MCF 10A (cell line): ENCODE data around the gene CPZ. TPM values are rescaled to one million over a fixed set of nuclear protein-coding genes. Genes with fewer than 3 reads are reported as not detected.
A peak's percentile ranks its signal among the peaks of the same experiment; 100 is the strongest.

Experiments used
- BruUV-seq: library from RNA; stranded (reverse); fragments of 400-500 nt; replicated peaks from 2 replicates; lab custom pipeline; 2021; lab: Mats Ljungman, UMichigan
- CTCF ChIA-PET: fragments of 300-600 bp; sonication (Branson Sonifier 250); formaldehyde crosslinking; extraction: SDS; loops from one replicate; lab custom pipeline; 2021; ENCODE audit warnings: antibody characterized with exemption, inconsistent platforms; lab: Yijun Ruan, JAX
- POLR2A ChIA-PET: fragments of 300-600, 350-650 bp; sonication (Branson Sonifier 250); formaldehyde crosslinking; extraction: SDS; loops from one replicate; lab custom pipeline; 2020; ENCODE audit warnings: antibody characterized with exemption, inconsistent platforms; lab: Yijun Ruan, JAX
- DNase-seq: peaks from one replicate; pipeline ENCODE4 v3.0.0-alpha.2; 2018; ENCODE audit not compliant: unreplicated experiment
- H3K27ac Mint-ChIP-seq: one replicate; pipeline ENCODE4 v1.8.0; 2022; ENCODE audit warnings: mild to moderate bottlenecking, low read depth, mixed read lengths; ENCODE audit not compliant: unreplicated experiment
- H3K27me3 Mint-ChIP-seq: one replicate; pipeline ENCODE4 v1.8.0; 2022; ENCODE audit warnings: mixed read lengths; ENCODE audit not compliant: insufficient read depth, unreplicated experiment
- H3K36me3 Mint-ChIP-seq: one replicate; pipeline ENCODE4 v1.8.0; 2022; ENCODE audit warnings: mild to moderate bottlenecking, moderate library complexity, mixed read lengths; ENCODE audit not compliant: insufficient read depth, unreplicated experiment
- H3K4me1 Mint-ChIP-seq: one replicate; pipeline ENCODE4 v1.8.0; 2022; ENCODE audit warnings: mixed read lengths; ENCODE audit not compliant: insufficient read depth, unreplicated experiment
- H3K4me3 Mint-ChIP-seq: one replicate; pipeline ENCODE4 v1.8.0; 2022; ENCODE audit warnings: mild to moderate bottlenecking, moderate library complexity, mixed read lengths; ENCODE audit not compliant: unreplicated experiment
- H3K9me3 Mint-ChIP-seq: one replicate; pipeline ENCODE4 v1.8.0; 2022; ENCODE audit warnings: mixed read lengths; ENCODE audit not compliant: unreplicated experiment
- intact Hi-C: fragments of 100-400 bp; cut with micrococcal nuclease; formaldehyde crosslinking; loops from 2 replicates; pipeline ENCODE4 v1.14.1; 2022
- total RNA-seq: library from RNA; stranded (reverse); gene quantifications from 2 replicates; pipeline ENCODE4 v1.2.3, GENCODE V29; 2022
- TF ChIP-seq, protein P1 (sequence below): fragments of 200-600 bp; IDR thresholded peaks from one replicate; pipeline ENCODE4 v1.8.0; 2022; ENCODE audit warnings: antibody characterized with exemption, mild to moderate bottlenecking; ENCODE audit not compliant: unreplicated experiment

The CPZ gene
- total RNA-seq, 1 experiment from 2014 or later, result not detected

DNA sequence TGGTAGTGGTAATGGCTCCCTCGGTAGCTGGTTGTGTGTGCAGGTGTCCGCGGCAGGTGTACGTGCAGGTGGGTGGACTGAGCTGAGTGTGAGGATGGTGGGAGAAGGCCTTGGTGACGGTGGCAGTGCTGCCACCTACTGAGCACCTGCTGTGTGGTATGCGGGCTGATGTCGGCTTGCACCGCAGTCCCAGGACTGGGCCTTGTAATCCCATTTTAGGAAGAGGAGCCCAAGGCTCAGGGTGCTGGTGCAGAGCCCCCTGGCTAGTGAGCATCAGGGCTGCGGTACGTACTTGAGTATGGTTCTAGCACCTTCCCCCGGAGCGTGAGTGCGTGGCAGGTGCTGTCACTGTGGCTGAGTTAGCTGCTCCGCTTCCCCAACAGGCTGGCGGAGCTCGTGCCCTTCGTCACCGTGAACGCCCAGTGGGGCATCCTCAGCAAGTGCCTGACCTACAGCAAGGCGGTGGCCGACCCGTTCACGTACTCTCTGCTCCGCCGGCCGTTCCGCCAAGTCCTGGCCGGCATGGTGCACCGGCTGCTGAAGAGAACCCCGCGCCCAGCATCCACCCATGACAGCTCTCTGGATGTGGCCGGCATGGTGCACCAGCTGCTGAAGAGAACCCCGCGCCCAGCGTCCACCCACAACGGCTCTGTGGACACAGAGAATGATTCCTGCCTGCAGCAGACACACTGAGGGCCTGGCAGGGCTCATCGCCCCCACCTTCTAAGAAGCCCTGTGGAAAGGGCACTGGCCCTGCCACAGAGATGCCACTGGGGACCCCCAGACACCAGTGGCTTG is 5.7 kb upstream of the CPZ start:
- ChIA-PET POLR2A (no interaction called here), CTCF (interaction anchor here (0.6 to 1.4 kb wide), 5 partner anchors 19 to 179 kb away, joined by 3 to 4 read pairs (median 3); no protein-coding TSS in a partner anchor)
- Mint-ChIP-seq H3K27me3 (peaks cover 55% of the 10 kb centered on the region), H3K27ac (no peak overlapping the region), H3K36me3 (no peaks in the 10 kb centered on the region), H3K4me1 (no peaks in the 10 kb centered on the region), H3K9me3 (no peaks in the 10 kb centered on the region), H3K4me3 (no peak overlapping the region)
- TF ChIP-seq, protein P1, sequence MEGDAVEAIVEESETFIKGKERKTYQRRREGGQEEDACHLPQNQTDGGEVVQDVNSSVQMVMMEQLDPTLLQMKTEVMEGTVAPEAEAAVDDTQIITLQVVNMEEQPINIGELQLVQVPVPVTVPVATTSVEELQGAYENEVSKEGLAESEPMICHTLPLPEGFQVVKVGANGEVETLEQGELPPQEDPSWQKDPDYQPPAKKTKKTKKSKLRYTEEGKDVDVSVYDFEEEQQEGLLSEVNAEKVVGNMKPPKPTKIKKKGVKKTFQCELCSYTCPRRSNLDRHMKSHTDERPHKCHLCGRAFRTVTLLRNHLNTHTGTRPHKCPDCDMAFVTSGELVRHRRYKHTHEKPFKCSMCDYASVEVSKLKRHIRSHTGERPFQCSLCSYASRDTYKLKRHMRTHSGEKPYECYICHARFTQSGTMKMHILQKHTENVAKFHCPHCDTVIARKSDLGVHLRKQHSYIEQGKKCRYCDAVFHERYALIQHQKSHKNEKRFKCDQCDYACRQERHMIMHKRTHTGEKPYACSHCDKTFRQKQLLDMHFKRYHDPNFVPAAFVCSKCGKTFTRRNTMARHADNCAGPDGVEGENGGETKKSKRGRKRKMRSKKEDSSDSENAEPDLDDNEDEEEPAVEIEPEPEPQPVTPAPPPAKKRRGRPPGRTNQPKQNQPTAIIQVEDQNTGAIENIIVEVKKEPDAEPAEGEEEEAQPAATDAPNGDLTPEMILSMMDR, result peak; percentile 26
- BruUV-seq, result no TSS peak
- DNase-seq, result no peak
- intact Hi-C loops, result loop anchor here (5.0 kb wide), 1 partner anchor 50 kb away; no protein-coding TSS in a partner anchor

DNA sequence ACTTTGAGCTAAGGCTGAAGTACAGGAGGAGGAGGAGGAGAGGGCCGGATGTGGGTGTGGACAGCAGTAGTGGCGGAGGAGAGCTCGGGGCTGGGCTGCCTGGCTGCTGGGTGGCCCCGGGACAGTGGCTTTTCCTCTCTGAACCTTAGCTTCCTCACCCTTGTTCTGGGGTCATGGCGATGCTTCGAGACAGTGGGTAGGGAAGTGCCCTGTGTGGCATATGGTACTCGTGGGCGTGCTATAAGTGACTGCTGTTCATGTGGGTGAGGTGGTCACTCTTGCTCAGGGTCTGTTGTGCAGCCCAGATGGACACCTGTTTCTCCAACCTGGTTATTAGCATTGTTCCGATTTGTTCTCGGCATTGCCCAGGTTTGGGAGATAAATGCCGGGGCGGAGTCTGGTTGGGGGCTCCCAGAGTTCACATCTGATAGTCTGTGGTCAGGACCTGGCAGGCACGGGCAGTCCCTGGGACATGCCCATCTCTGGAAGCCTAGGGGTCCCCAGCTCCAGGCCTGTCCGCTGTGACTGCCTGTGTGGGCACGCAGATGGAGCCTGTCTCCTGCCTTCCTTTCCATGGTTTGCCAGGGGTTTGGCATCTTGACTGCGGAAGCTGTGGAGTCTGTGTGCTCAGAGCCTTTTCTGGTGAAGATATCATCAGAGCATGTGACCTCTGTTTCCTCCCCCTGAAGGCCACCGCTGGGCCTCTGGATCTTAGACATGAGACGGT is 4.9 kb upstream of the CPZ start:
- ChIA-PET CTCF (interaction anchor here (0.6 to 1.4 kb wide), 4 partner anchors 20 to 180 kb away, joined by 3 read pairs; no protein-coding TSS in a partner anchor), POLR2A (no interaction called here)
- no peaks in the 10 kb centered on the region for H3K36me3 Mint-ChIP-seq
- H3K4me1 Mint-ChIP-seq, result no peaks in the 10 kb centered on the region
- intact Hi-C loops, result loop anchor here (5.0 kb wide), 1 partner anchor 50 kb away; no protein-coding TSS in a partner anchor
- peaks cover 56% of the 10 kb centered on the region for H3K27me3 Mint-ChIP-seq
- no peaks in the 10 kb centered on the region for H3K9me3 Mint-ChIP-seq
- H3K27ac Mint-ChIP-seq, result no peak overlapping the region
- no TSS peak for BruUV-seq
- TF ChIP-seq, protein P1, result no peak
- no peak for DNase-seq
- no peak overlapping the region for H3K4me3 Mint-ChIP-seq

GRCh38 chr4:8588196-8588470 is 4.4 kb upstream of the CPZ start:
- Mint-ChIP-seq H3K27ac (no peak overlapping the region), H3K36me3 (no peaks in the 10 kb centered on the region), H3K4me1 (no peaks in the 10 kb centered on the region), H3K27me3 (peaks cover 58% of the 10 kb centered on the region), H3K9me3 (no peaks in the 10 kb centered on the region), H3K4me3 (no peak overlapping the region)
- DNase-seq, result no peak
- intact Hi-C loops, result loop anchor here (5.0 kb wide), 1 partner anchor 51 kb away; no protein-coding TSS in a partner anchor
- ChIA-PET POLR2A (no interaction called here), CTCF (no interaction called here)
- TF ChIP-seq, protein P1, result no peak
- no TSS peak for BruUV-seq

DNA sequence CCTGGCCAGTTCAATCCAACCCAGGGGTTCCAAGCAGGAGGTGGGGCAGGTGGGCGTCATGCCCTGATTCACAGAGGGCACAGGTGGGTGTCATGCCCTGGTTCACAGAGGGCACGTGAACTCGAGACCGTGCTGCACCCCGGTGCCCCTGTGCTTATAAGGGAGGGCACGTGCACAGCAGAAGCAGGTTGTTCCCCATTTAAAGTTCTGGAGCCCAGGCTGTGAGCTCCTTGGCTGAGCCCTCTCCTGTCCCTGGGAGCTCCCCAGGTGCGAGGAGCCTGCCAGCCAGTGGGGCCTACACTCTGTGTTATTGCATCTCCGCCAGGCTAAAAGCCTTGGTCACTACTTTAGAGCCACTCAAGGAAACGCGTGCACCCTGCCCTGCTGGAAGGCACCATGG is 3.2 kb upstream of the CPZ start:
- CTCF ChIA-PET, result interaction anchor here (0.6 to 2.7 kb wide), 6 partner anchors 14 to 120 kb away, joined by 3 to 13 read pairs (median 4); no protein-coding TSS in a partner anchor
- Mint-ChIP-seq H3K4me1 (no peaks in the 10 kb centered on the region), H3K27ac (no peak overlapping the region), H3K4me3 (no peak overlapping the region), H3K36me3 (no peaks in the 10 kb centered on the region), H3K27me3 (peaks cover 71% of the 10 kb centered on the region), H3K9me3 (no peaks in the 10 kb centered on the region)
- DNase-seq, result no peak
- TF ChIP-seq, protein P1, result no peak
- BruUV-seq, result no TSS peak
- POLR2A ChIA-PET, result interaction anchor here (0.6 kb wide), 2 partner anchors 60 to 78 kb away, joined by 3 to 5 read pairs; no protein-coding TSS in a partner anchor
- intact Hi-C loops, result loop anchor here (5.0 kb wide), 1 partner anchor 52 kb away; no protein-coding TSS in a partner anchor
